GM10248 (cell line): ENCODE data around the gene EMP3.
"Not testable (repeated sequence)": the region's sequence is repeated elsewhere in the genome, so short reads cannot be mapped to it uniquely, and the experiment has no call there.

Source experiments
- CTCF ChIA-PET: fragments of 300-600 bp; sonication (Branson Sonifier 250); formaldehyde crosslinking; extraction: SDS; loops from one replicate; lab custom pipeline; 2021; ENCODE audit warnings: antibody characterized with exemption; lab: Yijun Ruan, JAX
- POLR2A ChIA-PET: fragments of 350-650 bp; sonication (Branson Sonifier 250); formaldehyde crosslinking; extraction: SDS; loops from one replicate; lab custom pipeline; 2020; ENCODE audit warnings: antibody characterized with exemption; lab: Yijun Ruan, JAX
- DNase-seq: peaks from one replicate; pipeline ENCODE4 v3.0.0; 2012; ENCODE audit errors: extremely low spot score
- TF ChIP-seq, protein P1 (sequence below): IDR thresholded peaks from 2 replicates; pipeline ENCODE4 v1.5.1; 2012; ENCODE audit warnings: mild to moderate bottlenecking, low read depth; ENCODE audit errors: extremely low read depth, missing control alignments, control extremely low read depth

The EMP3 gene

DNA sequence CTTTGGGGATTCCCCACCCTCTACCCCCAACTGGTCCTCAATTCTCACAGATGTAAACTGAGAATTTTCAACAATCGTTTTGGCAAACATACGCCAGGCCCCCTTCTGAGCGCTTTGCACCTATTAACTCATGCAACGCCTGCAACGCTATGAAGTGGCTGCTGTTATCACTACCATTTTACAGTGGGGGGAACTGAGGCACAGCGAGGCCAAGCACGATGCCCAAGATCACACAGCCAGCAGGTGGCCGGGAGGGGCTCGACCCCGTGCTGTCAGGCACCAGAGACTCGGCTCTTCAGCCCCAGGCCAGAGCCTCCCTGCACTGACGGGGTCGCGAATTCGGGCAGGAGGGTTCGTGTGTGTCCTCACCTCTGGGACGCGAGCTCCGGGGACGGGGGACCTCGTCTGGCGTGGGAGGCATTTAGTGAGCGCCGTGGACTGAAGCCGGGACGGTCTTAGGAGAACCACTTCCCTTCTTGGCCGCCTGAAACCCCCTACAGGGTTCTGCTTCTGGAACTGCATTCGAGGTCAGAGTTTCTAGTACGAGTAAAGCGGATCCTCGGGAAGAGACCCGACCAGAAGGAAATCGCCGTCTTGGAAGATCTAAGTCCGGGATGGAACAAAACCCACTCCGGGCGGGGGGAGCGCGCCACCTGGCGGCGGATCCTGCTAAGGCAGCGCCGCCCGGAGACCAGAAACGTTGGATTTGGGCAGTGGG lies 34.4 kb upstream of the EMP3 start:
- ChIA-PET POLR2A (no interaction called here), CTCF (interaction anchor here (0.6 to 3.2 kb wide), 13 partner anchors 8 to 326 kb away, joined by 3 to 16 read pairs (median 5); partner anchors contain the start of gene ZNF114)
- DNase-seq = peak; percentile 68

GRCh38 chr19:48291489-48291815 lies 33.9 kb upstream of the EMP3 start:
- DNase-seq, POLR2A ChIA-PET: not testable (repeated sequence)
- CTCF ChIA-PET = interaction anchor here (1.0 to 3.2 kb wide), 7 partner anchors 19 to 327 kb away, joined by 3 to 16 read pairs (median 5); partner anchors contain the start of gene ZNF114

More for the DNA sequence above, 34.4 kb upstream of the EMP3 start:
- TF ChIP-seq, protein P1, sequence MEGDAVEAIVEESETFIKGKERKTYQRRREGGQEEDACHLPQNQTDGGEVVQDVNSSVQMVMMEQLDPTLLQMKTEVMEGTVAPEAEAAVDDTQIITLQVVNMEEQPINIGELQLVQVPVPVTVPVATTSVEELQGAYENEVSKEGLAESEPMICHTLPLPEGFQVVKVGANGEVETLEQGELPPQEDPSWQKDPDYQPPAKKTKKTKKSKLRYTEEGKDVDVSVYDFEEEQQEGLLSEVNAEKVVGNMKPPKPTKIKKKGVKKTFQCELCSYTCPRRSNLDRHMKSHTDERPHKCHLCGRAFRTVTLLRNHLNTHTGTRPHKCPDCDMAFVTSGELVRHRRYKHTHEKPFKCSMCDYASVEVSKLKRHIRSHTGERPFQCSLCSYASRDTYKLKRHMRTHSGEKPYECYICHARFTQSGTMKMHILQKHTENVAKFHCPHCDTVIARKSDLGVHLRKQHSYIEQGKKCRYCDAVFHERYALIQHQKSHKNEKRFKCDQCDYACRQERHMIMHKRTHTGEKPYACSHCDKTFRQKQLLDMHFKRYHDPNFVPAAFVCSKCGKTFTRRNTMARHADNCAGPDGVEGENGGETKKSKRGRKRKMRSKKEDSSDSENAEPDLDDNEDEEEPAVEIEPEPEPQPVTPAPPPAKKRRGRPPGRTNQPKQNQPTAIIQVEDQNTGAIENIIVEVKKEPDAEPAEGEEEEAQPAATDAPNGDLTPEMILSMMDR = peak; percentile 94

GRCh38 chr19:48292798-48293197 lies 32.6 kb upstream of the EMP3 start:
- ChIA-PET POLR2A (no interaction called here), CTCF (interaction anchor here (0.6 to 3.2 kb wide), 7 partner anchors 8 to 328 kb away, joined by 3 to 16 read pairs (median 4); no protein-coding TSS in a partner anchor)
- no peak for DNase-seq
- TF ChIP-seq, protein P1 = no peak

GRCh38 chr19:48295458-48295857 lies 29.9 kb upstream of the EMP3 start:
- CTCF ChIA-PET = interaction anchor here (0.9 to 1.6 kb wide), 5 partner anchors 12 to 332 kb away, joined by 3 to 4 read pairs (median 3); no protein-coding TSS in a partner anchor
- DNase-seq = no peak

GRCh38 chr19:48296963-48297734 lies 28.2 kb upstream of the EMP3 start:
- ChIA-PET CTCF (interaction anchor here (0.7 kb wide), 1 partner anchor 22 kb away, joined by 3 read pairs; no protein-coding TSS in a partner anchor), POLR2A (no interaction called here)
- TF ChIP-seq, protein P1 = no peak
- DNase-seq = no peak

More at GRCh38 chr19:48295458-48295857, 29.9 kb upstream of the EMP3 start:
- POLR2A ChIA-PET = no interaction called here
- TF ChIP-seq, protein P1 = no peak

GRCh38 chr19:48297975-48298374 lies 27.4 kb upstream of the EMP3 start:
- TF ChIP-seq, protein P1 = no peak
- no peak for DNase-seq
- ChIA-PET CTCF (interaction anchor here (0.7 kb wide), 1 partner anchor 21 kb away, joined by 3 read pairs; no protein-coding TSS in a partner anchor), POLR2A (no interaction called here)
